Measurements from ENCODE around the gene MDH2. TPM values are rescaled to one million over a fixed set of nuclear protein-coding genes. Genes with fewer than 3 reads are reported as not detected.

MDH2 gene
- total RNA-seq, 1 experiment from 2014 or later = 313 TPM

- Mint-ChIP-seq H3K9me3 (ENCODE audit: unreplicated experiment) (no peaks in the 10 kb centered on the region), H3K4me3 (ENCODE audit: unreplicated experiment) (no peak overlapping the region), H3K36me3 (ENCODE audit: insufficient read depth, unreplicated experiment) (peaks cover 71% of the 10 kb centered on the region), H3K27ac (ENCODE audit: unreplicated experiment) (no peak overlapping the region), H3K4me1 (ENCODE audit: low read depth, unreplicated experiment) (no peaks in the 10 kb centered on the region), H3K27me3 (ENCODE audit: insufficient read depth, unreplicated experiment) (no peaks in the 10 kb centered on the region)
- POLR2A ChIA-PET = no interaction called here
- CTCF ChIA-PET = no interaction called here
- DNase-seq = no peak
- intact Hi-C loops (cut with micrococcal nuclease; ENCODE audit: unreplicated experiment) = no loop called here
- peaks cover 1% of the 10 kb centered on the region for H3K36me3 ChIP-seq (ENCODE audit: control insufficient read depth, insufficient read depth, low read length)
- H3K4me1 ChIP-seq = no peaks in the 10 kb centered on the region
- BruUV-seq (replicated peaks) = no TSS peak
- no peaks in the 10 kb centered on the region for H3K9me3 ChIP-seq
- no peaks in the 10 kb centered on the region for H3K27me3 ChIP-seq (replicated peaks; ENCODE audit: control insufficient read depth, insufficient read depth, low read length)
- H3K4me3 ChIP-seq (ENCODE audit: low read depth, low read length) = no peak overlapping the region
- no peak for TF ChIP-seq CTCF (IDR thresholded peaks at IDR 0.05; ENCODE audit: insufficient read depth in 1 of 2, low read depth in 1 of 2, low read length in 1 of 2, severe bottlenecking in 1 of 2, unreplicated experiment in 1 of 2)
Measured at GRCh38 chr7:76063525-76063924, 15.6 kb downstream of the MDH2 start.

GRCh38 chr7:76064208-76064970 lies 16.5 kb downstream of the MDH2 start:
- peaks cover 1% of the 10 kb centered on the region for H3K36me3 ChIP-seq (ENCODE audit: control insufficient read depth, insufficient read depth, low read length)
- peaks cover 69% of the 10 kb centered on the region for H3K36me3 Mint-ChIP-seq (ENCODE audit: insufficient read depth, unreplicated experiment)
- BruUV-seq (replicated peaks) = no TSS peak
- no peaks in the 10 kb centered on the region for H3K9me3 ChIP-seq
- no peak overlapping the region for H3K27ac Mint-ChIP-seq (ENCODE audit: unreplicated experiment)
- no peak for TF ChIP-seq CTCF (IDR thresholded peaks at IDR 0.05; ENCODE audit: insufficient read depth in 1 of 2, low read depth in 1 of 2, low read length in 1 of 2, severe bottlenecking in 1 of 2, unreplicated experiment in 1 of 2)
- no peak overlapping the region for H3K4me3 ChIP-seq (ENCODE audit: low read depth, low read length)
- POLR2A ChIA-PET = no interaction called here
- no peaks in the 10 kb centered on the region for H3K9me3 Mint-ChIP-seq (ENCODE audit: unreplicated experiment)
- no peaks in the 10 kb centered on the region for H3K4me1 Mint-ChIP-seq (ENCODE audit: low read depth, unreplicated experiment)
- no peaks in the 10 kb centered on the region for H3K27me3 Mint-ChIP-seq (ENCODE audit: insufficient read depth, unreplicated experiment)
- CTCF ChIA-PET = no interaction called here
- no peak for DNase-seq
- H3K4me3 Mint-ChIP-seq (ENCODE audit: unreplicated experiment) = no peak overlapping the region
- no peaks in the 10 kb centered on the region for H3K4me1 ChIP-seq
- intact Hi-C loops (cut with micrococcal nuclease; ENCODE audit: unreplicated experiment) = no loop called here
- no peaks in the 10 kb centered on the region for H3K27me3 ChIP-seq (replicated peaks; ENCODE audit: control insufficient read depth, insufficient read depth, low read length)

- H3K27me3 ChIP-seq (replicated peaks; ENCODE audit: control insufficient read depth, insufficient read depth, low read length) = no peaks in the 10 kb centered on the region
- peaks cover 64% of the 10 kb centered on the region for H3K36me3 Mint-ChIP-seq (ENCODE audit: insufficient read depth, unreplicated experiment)
- no peaks in the 10 kb centered on the region for H3K4me1 ChIP-seq
- ChIA-PET POLR2A (no interaction called here), CTCF (no interaction called here)
- no peak overlapping the region for H3K4me3 Mint-ChIP-seq (ENCODE audit: unreplicated experiment)
- H3K36me3 ChIP-seq (ENCODE audit: control insufficient read depth, insufficient read depth, low read length) = peaks cover 1% of the 10 kb centered on the region
- H3K9me3 Mint-ChIP-seq (ENCODE audit: unreplicated experiment) = no peaks in the 10 kb centered on the region
- H3K4me1 Mint-ChIP-seq (ENCODE audit: low read depth, unreplicated experiment) = no peaks in the 10 kb centered on the region
- no peak for DNase-seq
- intact Hi-C loops (cut with micrococcal nuclease; ENCODE audit: unreplicated experiment) = no loop called here
- BruUV-seq (replicated peaks) = no TSS peak
- no peaks in the 10 kb centered on the region for H3K27me3 Mint-ChIP-seq (ENCODE audit: insufficient read depth, unreplicated experiment)
- no peak for TF ChIP-seq CTCF (IDR thresholded peaks at IDR 0.05; ENCODE audit: insufficient read depth in 1 of 2, low read depth in 1 of 2, low read length in 1 of 2, severe bottlenecking in 1 of 2, unreplicated experiment in 1 of 2)
- H3K4me3 ChIP-seq (ENCODE audit: low read depth, low read length) = no peak overlapping the region
- H3K27ac Mint-ChIP-seq (ENCODE audit: unreplicated experiment) = no peak overlapping the region
- no peaks in the 10 kb centered on the region for H3K9me3 ChIP-seq
Measured at GRCh38 chr7:76065016-76065612, 17.2 kb downstream of the MDH2 start.

All from Caco-2 (cell line).